HAP-1 (cell line): ENCODE data around the gene GLB1L3.

Experiments used
- DNase-seq, 2 experiments: peaks; one replicate each; pipeline ENCODE4 v3.0.0-alpha.2; 2016 to 2020; ENCODE audit warnings: low spot score in 2 of 2
- H3K27me3 ChIP-seq: fragments of 250-450 bp; sonication (Bioruptor Pico); 2 replicates; pipeline ENCODE4 v1.5.1; 2020; ENCODE audit warnings: low read depth, mild to moderate bottlenecking, moderate library complexity
- H3K36me3 ChIP-seq: fragments of 250-450 bp; sonication (Bioruptor Pico); replicated peaks from 2 replicates; pipeline ENCODE4 v1.5.1; 2020; ENCODE audit warnings: mild to moderate bottlenecking
- H3K4me1 ChIP-seq: fragments of 250-450 bp; sonication (Bioruptor Pico); 2 replicates; pipeline ENCODE4 v1.5.1; 2020; ENCODE audit warnings: mild to moderate bottlenecking
- H3K4me3 ChIP-seq: fragments of 250-450 bp; sonication (Bioruptor Pico); 2 replicates; pipeline ENCODE4 v1.5.1; 2020; ENCODE audit warnings: mild to moderate bottlenecking, moderate library complexity
- H3K9me3 ChIP-seq: fragments of 250-450 bp; sonication (Bioruptor Pico); 2 replicates; pipeline ENCODE4 v1.5.1; 2020; ENCODE audit warnings: mild to moderate bottlenecking, moderate library complexity
- in situ Hi-C: fragments of 300-500 bp; cut with MboI; formaldehyde crosslinking; loops from 3 replicates; pipeline ENCODE4 v1.14.3; 2020; ENCODE audit warnings: low sequenced_read_pairs, inconsistent platforms, mixed read lengths

GLB1L3 gene

DNA sequence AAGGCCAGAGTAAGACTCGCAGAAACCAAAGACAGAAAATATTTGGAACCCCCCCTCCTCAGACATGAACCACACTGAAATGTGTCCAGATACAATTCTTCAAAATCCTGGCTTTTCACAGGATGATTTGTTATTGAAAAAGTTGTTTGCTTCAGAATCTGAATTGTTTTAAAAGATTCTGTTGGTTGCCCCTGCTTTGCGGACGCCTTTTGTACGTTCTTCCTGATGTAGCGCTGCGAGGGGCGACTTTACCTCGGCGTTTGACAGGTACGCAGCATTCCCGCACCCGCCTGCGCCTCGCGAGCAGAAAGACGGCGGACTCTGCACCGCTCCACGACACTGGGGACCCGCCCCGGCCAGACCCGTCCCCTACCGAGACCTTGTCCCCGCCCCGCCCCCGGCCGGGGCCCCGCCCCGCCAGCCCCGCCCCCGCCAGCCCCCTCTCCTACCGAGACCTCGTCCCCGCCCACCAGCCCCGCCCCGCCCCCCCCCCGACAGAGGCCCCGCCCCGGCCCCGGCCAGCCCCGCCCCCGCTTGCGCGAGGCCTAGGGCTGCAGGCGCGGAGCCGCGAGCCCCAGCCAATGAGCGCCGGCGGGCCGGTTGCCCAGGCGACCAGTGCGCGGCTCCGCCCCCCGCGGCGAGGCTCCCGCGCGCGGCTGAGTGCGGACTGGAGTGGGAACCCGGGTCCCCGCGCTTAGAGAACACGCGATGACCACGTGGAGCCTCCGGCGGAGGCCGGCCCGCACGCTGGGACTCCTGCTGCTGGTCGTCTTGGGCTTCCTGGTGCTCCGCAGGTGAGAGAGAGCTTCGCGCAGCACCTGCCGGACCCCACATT lies 55.4 kb downstream of the GLB1L3 start, which contains the start of gene GLB1L2:
Gene GLB1L2 (plus strand): TSS at position 635 of the 835 bp plus-strand sequence. CDS start 74 bp downstream, at position 709.
- Histone ChIP-seq H3K4me3 (peak within 1 kb of the TSS; percentile 70), H3K4me1 (peaks cover 10% of the 10 kb centered on the region), H3K36me3 (no peaks in the 10 kb centered on the region; the same call in 1 of the 2 replicates), H3K27me3 (no peaks in the 10 kb centered on the region), H3K9me3 (no peaks in the 10 kb centered on the region)
- peak; percentile 68 to 92 for DNase-seq
- in situ Hi-C loops, result no loop called here

DNA sequence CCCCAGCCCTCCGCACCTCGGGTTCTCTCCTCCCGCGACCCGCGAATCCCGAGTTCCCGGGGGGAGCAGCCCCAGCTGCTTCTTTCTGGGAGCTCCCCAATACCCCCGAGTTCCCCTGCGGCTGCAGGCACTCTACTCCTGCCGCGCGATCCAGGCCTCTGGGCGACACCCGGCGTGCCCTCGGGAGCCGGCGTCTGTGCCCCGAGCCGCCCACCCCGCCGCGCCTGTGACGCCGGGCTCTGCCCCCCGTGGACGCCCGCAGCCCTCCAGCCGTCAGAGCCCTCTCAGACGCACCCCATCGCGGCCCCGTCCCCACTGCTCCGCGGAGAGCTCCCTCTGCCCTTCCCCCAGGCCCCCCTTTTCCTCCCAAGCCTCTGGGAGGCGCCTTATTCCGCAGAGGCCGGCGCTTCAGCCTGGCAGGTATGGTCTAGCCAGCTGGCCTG lies 56.0 kb downstream of the GLB1L3 start:
- in situ Hi-C loops, result no loop called here

GRCh38 chr11:134332782-134333181 lies 56.6 kb downstream of the GLB1L3 start:
- H3K36me3 ChIP-seq, result no peaks in the 10 kb centered on the region; the same call in 1 of the 2 replicates
- H3K4me1 ChIP-seq, result peaks cover 10% of the 10 kb centered on the region
- no peaks in the 10 kb centered on the region for H3K27me3 ChIP-seq
- no peak for DNase-seq
- H3K9me3 ChIP-seq, result no peaks in the 10 kb centered on the region
- in situ Hi-C loops, result no loop called here
- peak overlapping the region; percentile 70 for H3K4me3 ChIP-seq

More for the DNA sequence above, 56.0 kb downstream of the GLB1L3 start:
- H3K27me3 ChIP-seq, result no peaks in the 10 kb centered on the region
- H3K4me1 ChIP-seq, result peaks cover 10% of the 10 kb centered on the region
- H3K36me3 ChIP-seq, result no peaks in the 10 kb centered on the region; the same call in 1 of the 2 replicates
- no peaks in the 10 kb centered on the region for H3K9me3 ChIP-seq
- DNase-seq, result peak in 1 of 2 experiments; percentile 57
- H3K4me3 ChIP-seq, result peak overlapping the region; percentile 70

GRCh38 chr11:134333312-134333711 lies 57.1 kb downstream of the GLB1L3 start:
- DNase-seq, result no peak
- H3K4me1 ChIP-seq, result peaks cover 10% of the 10 kb centered on the region
- in situ Hi-C loops, result no loop called here
- no peaks in the 10 kb centered on the region for H3K27me3 ChIP-seq
- H3K36me3 ChIP-seq, result no peaks in the 10 kb centered on the region; the same call in 1 of the 2 replicates
- no peaks in the 10 kb centered on the region for H3K9me3 ChIP-seq
- H3K4me3 ChIP-seq, result no peak overlapping the region

DNA sequence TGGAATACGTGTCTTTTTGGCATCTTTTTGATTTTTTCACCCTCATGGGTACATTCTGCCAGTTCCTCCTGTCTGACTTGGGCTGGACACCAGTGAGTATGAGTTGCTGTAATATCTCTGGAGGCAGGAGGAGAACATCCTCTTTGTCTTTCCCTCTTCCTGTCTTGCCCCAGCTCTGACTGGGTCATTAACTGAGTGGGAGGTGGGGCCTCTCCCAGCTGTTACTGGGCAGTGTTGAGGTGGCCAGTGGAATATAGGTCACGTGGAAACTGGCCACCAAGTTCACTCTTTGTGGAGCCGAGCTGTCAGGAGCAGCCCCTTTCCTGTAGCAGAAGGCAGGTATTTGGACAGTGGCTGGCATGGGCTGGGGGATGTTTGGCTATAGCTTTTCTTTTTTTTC lies 57.8 kb downstream of the GLB1L3 start:
- no peaks in the 10 kb centered on the region for H3K27me3 ChIP-seq
- H3K4me1 ChIP-seq, result peaks cover 10% of the 10 kb centered on the region
- in situ Hi-C loops, result no loop called here
- no peaks in the 10 kb centered on the region; the same call in 1 of the 2 replicates for H3K36me3 ChIP-seq
- no peaks in the 10 kb centered on the region for H3K9me3 ChIP-seq
- no peak for DNase-seq
- H3K4me3 ChIP-seq, result no peak overlapping the region

GRCh38 chr11:134334796-134335571 lies 58.8 kb downstream of the GLB1L3 start:
- DNase-seq, result no peak
- in situ Hi-C loops, result no loop called here
- peaks cover 10% of the 10 kb centered on the region for H3K4me1 ChIP-seq
- H3K36me3 ChIP-seq, result no peaks in the 10 kb centered on the region; the same call in 1 of the 2 replicates
- no peaks in the 10 kb centered on the region for H3K9me3 ChIP-seq
- no peaks in the 10 kb centered on the region for H3K27me3 ChIP-seq
- H3K4me3 ChIP-seq, result no peak overlapping the region

- Histone ChIP-seq H3K9me3 (no peaks in the 10 kb centered on the region), H3K27me3 (no peaks in the 10 kb centered on the region), H3K36me3 (no peaks in the 10 kb centered on the region; the same call in 1 of the 2 replicates), H3K4me3 (no peak overlapping the region), H3K4me1 (peaks cover 6% of the 10 kb centered on the region)
- DNase-seq, result no peak
- in situ Hi-C loops, result no loop called here
Measured at GRCh38 chr11:134337051-134337450, 60.9 kb downstream of the GLB1L3 start.

DNA sequence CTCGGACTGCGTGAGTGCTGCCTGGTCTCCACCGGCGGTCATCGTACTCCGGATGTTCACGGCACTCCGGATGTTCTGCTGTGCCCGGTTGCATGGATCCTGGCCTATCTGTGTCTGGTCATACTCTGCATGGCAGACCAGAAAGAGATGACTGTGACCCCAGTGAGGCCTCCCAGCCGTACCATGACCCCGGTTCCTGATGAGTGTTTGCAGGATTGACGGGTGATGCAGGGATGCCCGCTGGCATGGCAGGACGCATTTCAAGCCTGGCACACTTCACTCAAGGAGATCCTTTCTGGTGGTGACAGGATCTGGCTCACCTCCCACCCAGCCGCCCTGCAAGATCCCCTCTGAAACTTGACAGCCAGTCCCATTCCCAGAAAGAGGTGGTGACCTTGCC lies 61.9 kb downstream of the GLB1L3 start:
- no peak overlapping the region for H3K4me3 ChIP-seq
- H3K9me3 ChIP-seq, result no peaks in the 10 kb centered on the region
- in situ Hi-C loops, result no loop called here
- H3K27me3 ChIP-seq, result no peaks in the 10 kb centered on the region
- no peaks in the 10 kb centered on the region; the same call in 1 of the 2 replicates for H3K4me1 ChIP-seq
- no peaks in the 10 kb centered on the region; the same call in 1 of the 2 replicates for H3K36me3 ChIP-seq
- DNase-seq, result no peak

- H3K27me3 ChIP-seq, result no peaks in the 10 kb centered on the region
- H3K36me3 ChIP-seq, result no peaks in the 10 kb centered on the region; the same call in 1 of the 2 replicates
- no peak overlapping the region for H3K4me3 ChIP-seq
- in situ Hi-C loops, result no loop called here
- no peak for DNase-seq
- H3K9me3 ChIP-seq, result no peaks in the 10 kb centered on the region
- H3K4me1 ChIP-seq, result no peaks in the 10 kb centered on the region
Measured at GRCh38 chr11:134338654-134339053, 62.5 kb downstream of the GLB1L3 start.

- Histone ChIP-seq H3K36me3 (no peaks in the 10 kb centered on the region; the same call in 1 of the 2 replicates), H3K27me3 (no peaks in the 10 kb centered on the region), H3K4me3 (no peak overlapping the region), H3K4me1 (no peaks in the 10 kb centered on the region), H3K9me3 (no peaks in the 10 kb centered on the region)
- in situ Hi-C loops, result no loop called here
- no peak for DNase-seq
Measured at GRCh38 chr11:134339756-134340155, 63.6 kb downstream of the GLB1L3 start.

DNA sequence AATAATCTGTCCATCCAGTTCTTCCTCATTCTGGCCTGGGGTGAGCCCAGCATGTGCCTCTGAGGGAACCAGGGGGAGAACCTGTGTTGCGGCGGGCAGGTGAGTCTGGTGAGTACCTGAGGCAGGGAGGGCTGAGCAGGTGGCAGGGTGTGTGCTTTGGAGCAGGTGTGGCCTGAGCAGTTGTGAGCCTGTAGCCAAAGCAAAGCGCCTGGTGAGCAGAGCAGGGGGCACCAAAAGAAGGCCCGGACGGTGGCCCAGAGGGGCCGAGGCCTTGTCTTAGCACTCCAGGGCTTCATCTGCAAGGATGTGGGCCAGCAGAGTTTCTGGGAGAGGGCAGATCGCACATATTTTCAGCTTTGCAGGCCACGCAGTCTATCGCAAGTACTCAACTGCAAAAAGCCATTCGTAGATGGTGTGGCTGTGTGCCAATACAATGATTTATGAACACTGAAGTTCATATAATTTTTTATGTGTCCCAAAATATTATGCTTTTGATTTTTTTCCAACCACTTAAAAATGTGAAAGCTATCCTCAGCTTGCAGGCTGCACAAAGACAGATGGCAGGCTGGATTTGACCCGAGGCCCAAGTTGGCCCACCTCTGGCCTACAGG lies 64.3 kb downstream of the GLB1L3 start:
- in situ Hi-C loops, result no loop called here
- no peaks in the 10 kb centered on the region for H3K4me1 ChIP-seq
- H3K9me3 ChIP-seq, result no peaks in the 10 kb centered on the region
- H3K4me3 ChIP-seq, result no peak overlapping the region
- no peaks in the 10 kb centered on the region; the same call in 1 of the 2 replicates for H3K36me3 ChIP-seq
- H3K27me3 ChIP-seq, result no peaks in the 10 kb centered on the region
- no peak for DNase-seq

DNA sequence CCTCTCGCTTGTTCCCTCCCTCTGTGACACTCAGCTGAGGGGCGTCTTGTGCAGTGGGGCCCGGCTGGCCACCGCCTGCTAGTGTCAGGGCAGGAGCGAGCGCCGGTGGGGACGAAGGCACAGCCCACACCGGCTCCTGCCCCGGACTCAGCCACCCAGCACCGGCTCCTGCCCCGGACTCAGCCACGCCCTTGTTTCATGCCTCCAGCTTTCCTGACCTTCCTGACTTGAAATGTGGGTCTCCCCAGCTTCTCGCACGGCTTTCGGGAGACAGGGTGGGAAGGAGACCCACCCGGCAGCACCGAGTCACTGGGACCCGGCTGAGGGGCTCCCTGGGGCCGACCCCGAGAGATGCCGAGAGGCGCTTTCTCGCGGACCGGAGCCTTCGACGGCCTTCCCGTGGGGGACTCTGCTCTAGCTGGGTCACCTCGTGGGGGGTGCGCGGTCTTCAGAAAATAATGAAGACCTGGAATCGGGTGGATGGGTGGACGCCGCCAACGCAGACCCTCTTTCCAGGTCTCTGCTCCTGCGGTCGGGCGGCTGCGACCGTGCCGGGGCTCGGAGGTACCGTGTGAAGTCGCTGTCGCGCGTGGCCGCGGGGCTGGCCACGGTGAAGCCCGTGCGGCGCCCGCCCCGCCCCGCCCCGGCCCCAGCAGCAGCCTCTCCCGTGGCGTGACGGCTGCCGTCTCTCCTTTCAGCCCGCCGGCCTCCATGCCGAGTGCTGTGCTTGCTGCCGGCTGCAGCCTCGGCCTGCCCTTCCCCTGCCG lies 65.8 kb downstream of the GLB1L3 start:
- Histone ChIP-seq H3K4me1 (no peaks in the 10 kb centered on the region), H3K9me3 (no peaks in the 10 kb centered on the region), H3K36me3 (no peaks in the 10 kb centered on the region), H3K4me3 (no peak overlapping the region), H3K27me3 (no peaks in the 10 kb centered on the region)
- in situ Hi-C loops, result no loop called here
- no peak for DNase-seq
